ENCODE data around the gene HNF4A. TPM values are rescaled to one million over a fixed set of nuclear protein-coding genes. Genes with fewer than 3 reads are reported as not detected.

Gene HNF4A
- polyA plus RNA-seq, 1 donor: not detected

DNA sequence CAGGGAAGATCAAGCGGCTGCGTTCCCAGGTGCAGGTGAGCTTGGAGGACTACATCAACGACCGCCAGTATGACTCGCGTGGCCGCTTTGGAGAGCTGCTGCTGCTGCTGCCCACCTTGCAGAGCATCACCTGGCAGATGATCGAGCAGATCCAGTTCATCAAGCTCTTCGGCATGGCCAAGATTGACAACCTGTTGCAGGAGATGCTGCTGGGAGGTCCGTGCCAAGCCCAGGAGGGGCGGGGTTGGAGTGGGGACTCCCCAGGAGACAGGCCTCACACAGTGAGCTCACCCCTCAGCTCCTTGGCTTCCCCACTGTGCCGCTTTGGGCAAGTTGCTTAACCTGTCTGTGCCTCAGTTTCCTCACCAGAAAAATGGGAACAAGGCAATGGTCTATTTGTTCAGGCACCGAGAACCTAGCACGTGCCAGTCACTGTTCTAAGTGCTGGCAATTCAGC is 68.6 kb downstream of the HNF4A start:
- no peak for DNase-seq (ENCODE audit: low read depth)

- DNase-seq (ENCODE audit: low read depth): no peak
Measured at GRCh38 chr20:44425923-44426322, 70.4 kb downstream of the HNF4A start.

GRCh38 chr20:44426879-44427790 is 71.6 kb downstream of the HNF4A start:
- no peak for DNase-seq (ENCODE audit: low read depth)

DNA sequence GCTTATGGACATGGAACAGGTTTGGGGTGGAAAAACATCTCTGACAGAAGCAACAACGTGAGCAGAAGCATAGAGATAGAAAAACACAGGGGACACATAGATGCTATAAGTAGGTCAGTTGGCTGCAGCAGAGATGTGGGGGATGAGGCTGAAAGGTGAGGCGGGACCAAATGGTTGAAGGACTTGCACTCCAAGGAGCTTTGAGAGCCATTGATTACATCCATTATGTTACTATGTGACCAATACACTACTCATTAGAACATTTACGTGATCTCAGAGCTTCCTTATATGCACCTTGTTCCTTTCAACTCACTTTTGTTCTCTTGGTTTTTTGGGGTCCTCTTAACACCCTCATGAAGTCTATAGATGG is 72.3 kb downstream of the HNF4A start:
- DNase-seq (ENCODE audit: low read depth): no peak

DNA sequence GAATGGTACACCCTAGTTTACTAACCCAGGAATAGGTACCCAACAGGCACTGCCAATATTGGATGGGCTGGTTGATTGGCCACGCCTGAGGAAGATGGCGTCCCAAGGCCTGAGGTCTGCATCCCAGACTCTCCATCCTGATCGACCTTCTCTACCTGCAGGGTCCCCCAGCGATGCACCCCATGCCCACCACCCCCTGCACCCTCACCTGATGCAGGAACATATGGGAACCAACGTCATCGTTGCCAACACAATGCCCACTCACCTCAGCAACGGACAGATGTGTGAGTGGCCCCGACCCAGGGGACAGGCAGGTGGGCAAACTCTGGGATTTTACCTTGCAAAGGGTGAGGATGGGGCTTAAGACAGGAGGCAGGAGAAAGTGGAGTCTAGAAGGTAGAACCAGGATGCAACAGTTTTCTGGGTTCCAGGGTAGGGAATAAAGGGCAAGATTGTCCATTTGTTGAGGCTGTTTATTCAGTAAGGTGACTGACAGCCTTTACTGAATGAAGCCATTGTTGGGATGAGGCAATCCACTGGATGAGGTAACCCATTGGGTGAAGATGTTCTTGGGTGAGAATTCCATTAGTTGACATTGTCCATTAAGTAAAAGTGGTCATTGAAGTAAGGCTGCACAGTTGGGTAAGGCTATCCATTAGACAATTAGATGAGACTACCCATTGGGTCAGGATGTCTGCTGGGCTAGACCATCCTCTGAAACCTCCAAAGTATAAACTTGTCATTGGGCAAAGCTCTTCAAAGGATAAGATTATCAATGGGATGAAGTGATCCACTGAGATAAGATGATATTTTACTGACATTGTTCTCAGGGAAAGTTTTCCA is 72.9 kb downstream of the HNF4A start:
- no peak for DNase-seq (ENCODE audit: low read depth)

- no peak for DNase-seq (ENCODE audit: low read depth)
Measured at GRCh38 chr20:44429017-44429339, 73.5 kb downstream of the HNF4A start.

DNA sequence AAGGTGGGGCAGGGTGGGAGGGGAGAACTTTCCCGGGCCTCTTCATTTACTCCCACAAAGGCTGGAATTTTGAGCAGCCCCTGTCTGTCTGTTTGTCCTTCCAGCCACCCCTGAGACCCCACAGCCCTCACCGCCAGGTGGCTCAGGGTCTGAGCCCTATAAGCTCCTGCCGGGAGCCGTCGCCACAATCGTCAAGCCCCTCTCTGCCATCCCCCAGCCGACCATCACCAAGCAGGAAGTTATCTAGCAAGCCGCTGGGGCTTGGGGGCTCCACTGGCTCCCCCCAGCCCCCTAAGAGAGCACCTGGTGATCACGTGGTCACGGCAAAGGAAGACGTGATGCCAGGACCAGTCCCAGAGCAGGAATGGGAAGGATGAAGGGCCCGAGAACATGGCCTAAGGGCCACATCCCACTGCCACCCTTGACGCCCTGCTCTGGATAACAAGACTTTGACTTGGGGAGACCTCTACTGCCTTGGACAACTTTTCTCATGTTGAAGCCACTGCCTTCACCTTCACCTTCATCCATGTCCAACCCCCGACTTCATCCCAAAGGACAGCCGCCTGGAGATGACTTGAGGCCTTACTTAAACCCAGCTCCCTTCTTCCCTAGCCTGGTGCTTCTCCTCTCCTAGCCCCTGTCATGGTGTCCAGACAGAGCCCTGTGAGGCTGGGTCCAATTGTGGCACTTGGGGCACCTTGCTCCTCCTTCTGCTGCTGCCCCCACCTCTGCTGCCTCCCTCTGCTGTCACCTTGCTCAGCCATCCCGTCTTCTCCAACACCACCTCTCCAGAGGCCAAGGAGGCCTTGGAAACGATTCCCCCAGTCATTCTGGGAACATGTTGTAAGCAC is 74.1 kb downstream of the HNF4A start:
- DNase-seq (ENCODE audit: low read depth): no peak

DNA sequence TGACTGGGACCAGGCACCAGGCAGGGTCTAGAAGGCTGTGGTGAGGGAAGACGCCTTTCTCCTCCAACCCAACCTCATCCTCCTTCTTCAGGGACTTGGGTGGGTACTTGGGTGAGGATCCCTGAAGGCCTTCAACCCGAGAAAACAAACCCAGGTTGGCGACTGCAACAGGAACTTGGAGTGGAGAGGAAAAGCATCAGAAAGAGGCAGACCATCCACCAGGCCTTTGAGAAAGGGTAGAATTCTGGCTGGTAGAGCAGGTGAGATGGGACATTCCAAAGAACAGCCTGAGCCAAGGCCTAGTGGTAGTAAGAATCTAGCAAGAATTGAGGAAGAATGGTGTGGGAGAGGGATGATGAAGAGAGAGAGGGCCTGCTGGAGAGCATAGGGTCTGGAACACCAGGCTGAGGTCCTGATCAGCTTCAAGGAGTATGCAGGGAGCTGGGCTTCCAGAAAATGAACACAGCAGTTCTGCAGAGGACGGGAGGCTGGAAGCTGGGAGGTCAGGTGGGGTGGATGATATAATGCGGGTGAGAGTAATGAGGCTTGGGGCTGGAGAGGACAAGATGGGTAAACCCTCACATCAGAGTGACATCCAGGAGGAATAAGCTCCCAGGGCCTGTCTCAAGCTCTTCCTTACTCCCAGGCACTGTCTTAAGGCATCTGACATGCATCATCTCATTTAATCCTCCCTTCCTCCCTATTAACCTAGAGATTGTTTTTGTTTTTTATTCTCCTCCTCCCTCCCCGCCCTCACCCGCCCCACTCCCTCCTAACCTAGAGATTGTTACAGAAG is 75.0 kb downstream of the HNF4A start:
- no peak for DNase-seq (ENCODE audit: low read depth)

DNA sequence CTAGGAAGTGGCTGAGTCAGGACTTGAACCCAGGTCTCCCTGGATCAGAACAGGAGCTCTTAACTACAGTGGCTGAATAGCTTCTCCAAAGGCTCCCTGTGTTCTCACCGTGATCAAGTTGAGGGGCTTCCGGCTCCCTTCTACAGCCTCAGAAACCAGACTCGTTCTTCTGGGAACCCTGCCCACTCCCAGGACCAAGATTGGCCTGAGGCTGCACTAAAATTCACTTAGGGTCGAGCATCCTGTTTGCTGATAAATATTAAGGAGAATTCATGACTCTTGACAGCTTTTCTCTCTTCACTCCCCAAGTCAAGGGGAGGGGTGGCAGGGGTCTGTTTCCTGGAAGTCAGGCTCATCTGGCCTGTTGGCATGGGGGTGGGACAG is 75.6 kb downstream of the HNF4A start:
- DNase-seq (ENCODE audit: low read depth): no peak

GRCh38 chr20:44431502-44432234 is 76.2 kb downstream of the HNF4A start:
- no peak for DNase-seq (ENCODE audit: low read depth)

DNA sequence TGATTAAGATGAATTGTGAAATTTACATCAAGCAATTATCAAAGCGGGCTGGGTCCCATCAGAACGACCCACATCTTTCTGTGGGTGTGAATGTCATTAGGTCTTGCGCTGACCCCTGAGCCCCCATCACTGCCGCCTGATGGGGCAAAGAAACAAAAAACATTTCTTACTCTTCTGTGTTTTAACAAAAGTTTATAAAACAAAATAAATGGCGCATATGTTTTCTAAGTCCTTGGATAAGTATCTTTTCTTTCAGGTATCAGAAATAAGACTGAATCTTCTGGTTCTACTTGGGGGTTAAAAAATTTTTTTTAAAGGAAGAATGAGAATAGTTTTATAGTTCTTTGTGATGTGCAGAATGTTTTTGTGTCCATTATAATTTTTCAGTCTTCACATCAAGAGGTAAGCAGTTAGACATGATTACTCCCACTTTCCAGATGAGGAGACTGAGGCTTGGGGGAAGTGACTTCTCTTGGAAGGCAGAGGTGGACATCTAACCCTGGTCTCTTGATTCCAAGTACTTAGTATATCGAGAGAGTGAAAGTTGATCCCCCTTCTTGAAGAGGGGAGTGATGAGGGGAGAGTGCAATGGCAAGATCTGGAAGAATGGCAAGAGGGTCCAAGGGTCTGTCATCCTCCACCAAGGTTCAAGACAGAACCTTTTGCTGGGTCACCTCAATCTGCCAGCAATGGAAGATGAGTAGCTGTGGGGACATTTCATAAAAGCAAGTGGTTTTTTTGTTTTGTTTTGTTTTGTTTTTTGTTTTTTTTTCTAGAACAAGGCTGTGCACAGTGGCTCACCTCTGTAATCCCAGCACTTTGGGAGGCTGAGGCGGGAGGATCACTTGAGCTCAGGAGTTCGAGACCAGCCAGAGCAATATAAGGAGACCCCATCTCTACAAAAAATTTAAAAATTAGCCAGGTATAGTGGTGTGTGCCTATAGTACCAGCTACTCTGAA is 77.4 kb downstream of the HNF4A start:
- no peak for DNase-seq (ENCODE audit: low read depth)

DNA sequence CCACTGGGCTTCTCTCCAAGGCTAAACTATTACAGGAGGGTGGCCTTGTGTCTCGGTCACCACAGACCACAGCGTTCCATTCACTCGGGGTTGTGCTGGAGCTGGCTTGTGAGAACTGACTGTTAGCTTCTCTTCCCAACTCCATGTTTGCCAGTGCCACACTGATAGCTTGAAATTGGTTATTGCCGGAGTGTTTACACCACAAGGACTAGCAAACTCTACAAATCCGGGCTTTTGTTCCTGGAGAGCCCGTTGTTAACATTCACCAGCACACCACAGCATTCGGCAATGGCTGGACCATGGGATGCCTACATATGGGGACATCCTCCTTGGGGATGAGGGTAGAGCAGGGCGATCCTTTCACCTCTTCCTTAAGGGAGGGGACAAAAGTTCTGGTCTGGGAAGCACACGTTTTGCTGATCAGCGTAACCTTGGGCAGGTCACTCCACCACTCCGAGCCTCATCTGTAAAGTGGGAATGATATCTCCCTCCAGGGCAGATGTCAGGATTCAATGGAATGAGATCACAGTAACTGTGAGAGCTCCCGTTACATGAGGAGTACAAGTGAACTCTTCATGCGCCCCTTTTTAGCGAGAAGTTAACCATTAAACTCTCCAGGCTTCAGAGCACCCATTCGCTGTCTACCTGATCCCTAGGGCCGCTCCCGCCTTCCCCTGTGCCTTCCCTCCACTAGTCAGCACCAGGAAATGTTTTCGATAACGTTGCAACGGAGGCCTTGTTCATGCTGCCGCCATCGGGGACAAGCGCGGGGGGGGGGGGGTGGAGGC is 78.4 kb downstream of the HNF4A start:
- no peak for DNase-seq (ENCODE audit: low read depth)

GRCh38 chr20:44435630-44436335 is 80.3 kb downstream of the HNF4A start:
- DNase-seq (ENCODE audit: low read depth): no peak

GRCh38 chr20:44436393-44436792 is 80.9 kb downstream of the HNF4A start:
- no peak for DNase-seq (ENCODE audit: low read depth)

DNA sequence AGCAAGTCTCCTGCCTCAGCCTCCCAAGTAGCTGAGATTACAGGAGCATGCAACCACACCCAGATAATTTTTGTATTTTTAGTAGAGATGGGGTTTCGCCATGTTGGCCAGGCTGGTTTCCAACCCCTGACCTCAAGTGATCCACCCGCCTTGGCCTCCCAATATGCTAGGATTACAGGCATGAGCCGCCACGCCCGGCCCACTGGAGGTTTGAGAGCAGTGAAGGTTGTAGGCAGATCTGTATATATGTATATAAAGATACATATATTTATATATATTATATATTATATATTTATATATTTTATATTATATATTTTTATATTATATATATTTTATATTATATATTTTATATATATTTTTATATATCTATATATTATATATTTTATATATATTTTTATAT is 82.0 kb downstream of the HNF4A start:
- DNase-seq (ENCODE audit: low read depth): no peak

- DNase-seq (ENCODE audit: low read depth): no peak
Measured at GRCh38 chr20:44438782-44439181, 83.3 kb downstream of the HNF4A start.

GRCh38 chr20:44439318-44439717 is 83.8 kb downstream of the HNF4A start:
- DNase-seq (ENCODE audit: low read depth): no peak

All from forelimb muscle (tissue), 1 donor.